GM10266 (cell line): ENCODE measurements around the gene LRP1-AS.

Source experiments
- DNase-seq: peaks from one replicate; pipeline ENCODE4 v3.0.0; 2012; ENCODE audit errors: extremely low spot score
- CTCF ChIP-seq: IDR thresholded peaks from 2 replicates; pipeline ENCODE4 v1.5.1; 2012; ENCODE audit warnings: mild to moderate bottlenecking, low read depth; ENCODE audit not compliant: control insufficient read depth, insufficient read depth; ENCODE audit errors: missing control alignments

Gene LRP1-AS

GRCh38 chr12:57146961-57147944 is at the start of gene LRP1-AS:
LRP1-AS (minus strand) TSS chr12:57147619.
- TF ChIP-seq CTCF = no peak
- no peak for DNase-seq

GRCh38 chr12:57196956-57197355 is 49.5 kb upstream of the LRP1-AS start:
- DNase-seq = no peak
- TF ChIP-seq CTCF = no peak

GRCh38 chr12:57196439-57196838 is 49.0 kb upstream of the LRP1-AS start:
- TF ChIP-seq CTCF = no peak
- no peak for DNase-seq

- no peak for TF ChIP-seq CTCF
- DNase-seq = no peak
Measured at GRCh38 chr12:57195611-57196371, 48.4 kb upstream of the LRP1-AS start.

- TF ChIP-seq CTCF = no peak
Measured at GRCh38 chr12:57195186-57195585, 47.8 kb upstream of the LRP1-AS start.

GRCh38 chr12:57194253-57194652 is 46.8 kb upstream of the LRP1-AS start:
- TF ChIP-seq CTCF = no peak
- DNase-seq = no peak

More at GRCh38 chr12:57195186-57195585, 47.8 kb upstream of the LRP1-AS start:
- no peak for DNase-seq

- TF ChIP-seq CTCF = no peak
- DNase-seq = no peak
Measured at GRCh38 chr12:57193706-57194245, 46.4 kb upstream of the LRP1-AS start.
